Measurements from ENCODE around the gene P2RX3. TPM values are rescaled to one million over a fixed set of nuclear protein-coding genes. Genes with fewer than 3 reads are reported as not detected.
"Not testable (repeated sequence)": the region's sequence is repeated elsewhere in the genome, so short reads cannot be mapped to it uniquely, and the experiment has no call there.

Gene P2RX3
- total RNA-seq, 1 donor from 2014 or later = not detected

DNA sequence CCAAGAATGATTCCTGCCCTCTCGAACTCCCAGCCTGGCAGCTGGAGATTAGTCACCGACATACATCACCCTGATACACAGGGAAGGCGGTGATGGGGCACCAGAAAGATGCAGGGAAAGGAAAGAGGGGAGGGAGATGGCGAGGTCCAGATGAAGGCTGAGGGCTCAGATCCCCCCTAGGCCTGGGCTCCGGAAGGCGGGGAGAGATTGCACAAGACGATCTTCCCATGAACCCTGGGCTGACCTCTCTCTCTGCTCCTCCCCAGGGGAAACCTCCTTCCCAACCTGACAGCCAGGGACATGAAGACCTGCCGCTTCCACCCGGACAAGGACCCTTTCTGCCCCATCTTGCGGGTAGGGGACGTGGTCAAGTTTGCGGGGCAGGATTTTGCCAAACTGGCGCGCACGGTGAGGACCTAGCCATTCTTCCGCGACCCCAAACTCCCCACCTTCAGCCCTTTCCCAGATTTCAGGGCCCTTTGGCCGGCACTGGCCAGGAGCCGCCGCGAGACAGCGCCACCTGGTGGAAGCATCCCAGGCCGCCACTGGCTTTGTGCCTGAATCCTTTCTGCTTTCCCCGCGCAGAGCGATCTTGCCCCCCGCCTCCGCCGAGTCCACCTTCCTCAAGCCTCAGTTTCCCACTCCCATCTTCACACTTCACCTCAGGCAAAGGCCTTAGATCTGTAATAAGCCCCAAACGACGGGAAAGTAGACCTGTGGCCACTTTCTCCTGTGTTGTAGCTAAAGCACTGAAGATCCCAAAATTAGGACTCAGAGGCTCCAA is 11.5 kb downstream of the P2RX3 start:
- peak; percentile 71 for DNase-seq

DNA sequence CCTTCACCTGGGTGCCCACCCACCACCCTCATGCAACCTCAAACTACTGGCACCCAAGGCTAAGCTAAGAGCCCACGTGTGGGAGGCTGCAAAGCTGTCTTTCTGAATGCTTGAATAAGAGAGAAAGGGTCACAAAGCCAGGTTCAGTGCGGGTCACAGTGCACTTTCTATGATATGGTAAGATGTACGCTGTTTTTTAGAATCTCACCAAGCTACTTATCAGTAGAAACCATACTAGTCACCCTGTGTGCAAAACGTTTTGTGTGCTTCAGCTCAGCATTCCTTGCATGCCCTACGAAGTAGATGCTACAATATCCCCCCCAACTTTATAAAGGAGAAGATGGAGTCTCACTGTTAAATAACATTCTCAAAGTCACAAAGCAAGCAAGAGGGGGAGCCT is 14.9 kb downstream of the P2RX3 start:
- DNase-seq = no peak

DNA sequence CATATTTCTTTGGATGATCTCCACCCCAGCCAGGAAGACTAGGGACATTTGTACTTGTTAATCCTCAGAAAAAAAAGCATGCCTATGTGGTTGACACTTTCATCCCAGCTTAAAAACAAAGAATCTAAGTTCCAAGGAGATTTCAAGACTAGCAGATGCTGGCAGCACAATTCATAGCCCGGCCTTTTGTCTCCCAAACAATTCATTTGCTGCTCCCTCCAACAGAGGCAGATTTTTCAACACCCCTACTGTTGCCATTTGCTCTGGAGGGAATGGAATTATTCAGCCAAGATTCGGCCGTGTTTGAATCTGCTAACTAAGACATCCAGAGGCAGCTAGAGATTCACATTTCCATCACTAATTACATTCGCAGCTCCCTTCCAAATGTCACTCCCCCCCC is 15.3 kb downstream of the P2RX3 start:
- DNase-seq = no peak

DNA sequence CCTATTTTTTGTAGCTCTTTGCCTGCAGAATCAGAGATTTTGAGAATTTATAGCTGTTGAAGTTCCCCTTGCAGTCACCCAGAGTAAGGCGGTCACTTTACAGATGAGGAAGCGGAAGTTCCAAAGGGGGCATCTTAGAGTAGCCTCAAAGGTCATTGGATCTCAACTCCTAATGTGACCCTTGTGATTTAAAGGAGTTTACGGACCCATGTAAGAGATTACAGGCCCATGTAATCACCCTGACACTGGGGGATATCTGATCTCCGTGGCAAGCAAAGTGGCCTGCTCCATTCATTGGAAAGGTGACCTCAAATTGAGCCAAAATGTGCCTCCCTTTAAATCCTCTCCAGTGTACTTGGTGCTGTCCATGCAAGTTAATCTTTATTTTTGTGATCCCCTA is 15.7 kb downstream of the P2RX3 start:
- DNase-seq = no peak

DNA sequence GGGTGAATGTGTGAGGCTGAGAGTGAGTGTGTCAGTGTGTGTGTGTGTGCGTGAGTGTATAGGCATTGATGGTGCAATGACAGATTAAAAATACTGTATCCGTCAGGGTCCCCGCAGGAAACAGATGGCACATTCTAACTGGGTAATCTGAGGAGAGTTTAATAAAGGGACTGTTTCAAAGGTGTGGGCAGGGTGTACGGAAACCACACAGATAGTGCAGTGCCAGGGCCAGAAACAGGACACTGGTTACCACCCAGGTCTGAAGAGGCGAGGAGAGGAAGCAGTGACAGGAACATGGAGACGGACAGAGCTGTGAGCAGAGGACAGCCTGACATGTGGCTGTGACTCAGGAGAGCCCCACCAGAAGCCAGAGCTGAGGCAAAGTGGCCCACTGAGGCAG is 16.5 kb downstream of the P2RX3 start:
- no peak for DNase-seq

DNA sequence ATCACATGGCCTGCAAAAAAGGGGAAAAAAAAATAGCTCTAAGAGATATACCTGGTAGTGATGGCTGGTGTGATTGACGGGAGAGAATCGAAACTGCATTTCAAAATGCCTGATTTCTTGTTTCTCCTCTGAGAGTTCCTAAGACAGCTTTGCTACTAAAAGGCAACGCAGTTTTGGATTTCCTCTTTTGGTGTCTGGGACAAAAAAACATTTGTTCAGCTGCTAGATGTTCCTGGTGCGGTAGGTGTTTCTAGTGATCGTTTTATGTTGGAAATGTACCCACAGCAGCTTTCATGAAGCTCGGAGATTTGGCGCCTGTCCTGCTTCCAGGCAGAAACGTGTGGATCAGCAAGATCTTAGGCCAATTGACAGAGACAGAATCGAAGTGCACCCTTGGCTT is 18.1 kb downstream of the P2RX3 start:
- no peak for DNase-seq

DNA sequence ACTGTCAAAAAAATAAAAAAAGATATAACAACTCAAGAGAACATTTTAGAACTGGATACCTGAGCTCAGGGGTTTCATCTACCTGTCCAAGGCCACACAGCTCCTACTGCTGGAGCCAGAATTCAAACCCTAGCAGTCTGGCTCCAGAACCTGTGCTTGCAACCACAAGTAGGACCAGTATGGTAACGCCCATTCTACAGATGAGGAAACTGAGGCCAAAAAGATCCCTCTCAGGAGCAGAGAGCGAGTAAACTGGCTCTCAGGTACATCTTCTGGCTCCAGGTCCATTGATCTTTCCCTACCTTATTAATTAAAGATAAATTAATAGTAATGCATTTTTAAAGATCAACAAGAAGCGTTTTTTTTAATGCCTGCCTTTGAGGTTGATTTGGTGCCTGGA is 19.2 kb downstream of the P2RX3 start:
- no peak for DNase-seq

DNA sequence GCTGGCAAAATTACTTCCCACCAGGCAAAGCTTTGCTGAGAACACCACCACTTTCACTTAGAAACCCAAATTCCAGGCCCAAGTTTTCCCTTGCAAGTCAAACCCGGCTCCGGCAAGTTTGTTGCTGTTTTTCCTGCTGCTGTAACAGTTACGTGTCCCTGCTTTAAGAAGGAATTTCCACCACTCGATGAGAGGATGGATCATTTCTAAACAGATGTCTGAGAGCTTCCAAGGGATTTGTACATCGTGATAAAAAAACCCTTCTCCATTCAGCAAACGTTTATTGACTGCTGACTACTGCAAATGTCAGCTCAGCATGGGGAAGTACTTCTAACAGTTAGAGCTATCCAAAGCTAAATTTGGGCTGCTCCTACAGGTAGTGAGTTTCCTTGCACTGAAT is 19.7 kb downstream of the P2RX3 start:
- DNase-seq = peak; percentile 47

DNA sequence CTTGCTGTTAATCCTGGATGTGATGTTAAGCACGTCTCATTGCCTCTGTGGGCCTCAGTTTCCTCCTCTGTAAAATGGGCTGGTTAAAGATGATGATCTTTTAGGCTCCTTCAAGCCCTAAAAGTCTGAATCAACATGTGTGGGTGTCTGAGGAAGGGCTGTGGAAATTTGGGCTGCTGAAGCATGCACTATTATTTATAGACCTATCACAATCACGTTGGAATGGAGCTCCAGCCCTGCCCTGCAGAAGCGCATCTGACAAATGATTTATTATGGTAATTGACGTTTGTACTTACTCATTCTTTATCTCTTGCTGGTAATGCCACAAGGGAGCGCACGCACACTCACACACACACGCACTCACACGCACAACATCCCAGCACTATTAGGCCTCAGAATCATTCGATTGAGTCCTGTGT is 20.4 kb downstream of the P2RX3 start:
- DNase-seq = peak; percentile 36

DNA sequence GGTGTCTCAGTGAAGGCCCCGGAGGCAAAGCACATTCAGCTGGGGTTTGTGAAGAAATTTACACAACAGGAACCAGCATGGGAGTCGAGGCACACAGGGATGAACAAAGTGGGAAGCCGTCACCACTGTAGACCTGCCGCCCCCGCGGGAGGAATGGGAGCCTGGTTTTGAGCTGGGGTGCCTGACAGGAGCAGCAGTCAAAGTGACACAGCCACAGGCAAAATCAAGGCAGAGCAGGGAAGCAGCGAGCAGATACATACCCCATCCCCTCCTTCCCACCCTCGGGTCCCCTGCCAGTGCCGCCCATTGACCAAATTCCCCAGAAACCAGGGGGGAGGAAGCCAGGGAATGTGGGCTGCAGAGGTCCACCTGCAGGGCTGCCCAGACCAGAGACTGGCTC is 20.8 kb downstream of the P2RX3 start:
- DNase-seq = no peak

DNA sequence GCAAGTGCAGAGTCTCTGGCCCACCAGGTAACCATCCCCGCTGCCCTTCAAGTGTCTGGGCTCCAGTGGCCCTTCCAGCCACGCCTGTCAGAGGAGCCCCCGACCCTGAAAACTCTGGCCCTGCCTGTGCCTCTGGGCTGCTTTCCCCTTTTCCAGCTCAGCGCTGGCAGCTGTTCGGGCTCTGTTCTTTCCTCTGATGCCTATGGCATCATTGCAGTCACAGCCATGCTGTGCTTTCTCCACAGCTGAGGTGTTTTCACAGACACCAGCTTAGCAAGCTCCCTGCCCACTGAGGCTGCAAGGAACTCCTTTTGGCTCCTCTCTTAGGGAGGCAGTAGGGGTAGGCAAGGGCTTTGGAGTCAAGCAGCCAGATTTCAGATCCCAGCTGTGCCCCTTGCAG is 21.2 kb downstream of the P2RX3 start:
- no peak for DNase-seq

DNA sequence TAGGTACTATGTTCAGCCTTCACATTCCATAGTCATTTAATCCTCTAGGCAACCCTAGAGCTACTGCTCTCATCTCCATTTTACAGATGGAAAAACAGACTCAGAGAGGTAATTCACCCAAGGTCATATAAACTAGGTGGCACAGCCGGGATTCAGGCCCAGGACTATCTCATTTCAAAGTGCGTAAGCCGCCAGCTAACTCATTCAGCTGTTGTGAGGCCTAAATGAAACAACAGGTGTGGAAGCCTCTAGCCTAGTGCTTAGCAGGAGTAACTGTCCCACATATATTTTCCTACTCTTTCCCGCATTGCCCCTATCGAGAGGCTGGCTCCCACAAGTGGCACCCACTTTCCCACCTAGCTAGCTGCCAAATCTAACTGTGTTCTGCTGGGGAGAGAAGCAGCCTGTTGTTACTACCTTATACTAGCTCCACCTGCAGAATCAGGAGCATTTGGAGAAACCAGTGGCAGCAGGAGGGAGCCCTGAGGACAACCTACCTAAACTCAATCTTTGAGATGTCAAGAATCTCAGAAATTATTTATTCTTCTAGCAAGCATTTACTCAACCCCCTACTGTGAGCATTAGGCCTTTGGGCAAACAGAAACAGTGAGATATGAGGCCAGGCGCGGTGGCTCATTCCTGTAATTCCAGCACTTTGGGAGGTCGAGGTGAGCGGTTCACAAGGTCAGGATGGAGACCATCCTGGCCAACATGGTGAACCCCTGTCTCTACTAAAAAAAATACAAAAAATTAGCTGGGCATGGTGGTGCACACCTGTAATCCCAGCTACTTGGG is 21.9 kb downstream of the P2RX3 start:
- DNase-seq = peak; percentile 81

DNA sequence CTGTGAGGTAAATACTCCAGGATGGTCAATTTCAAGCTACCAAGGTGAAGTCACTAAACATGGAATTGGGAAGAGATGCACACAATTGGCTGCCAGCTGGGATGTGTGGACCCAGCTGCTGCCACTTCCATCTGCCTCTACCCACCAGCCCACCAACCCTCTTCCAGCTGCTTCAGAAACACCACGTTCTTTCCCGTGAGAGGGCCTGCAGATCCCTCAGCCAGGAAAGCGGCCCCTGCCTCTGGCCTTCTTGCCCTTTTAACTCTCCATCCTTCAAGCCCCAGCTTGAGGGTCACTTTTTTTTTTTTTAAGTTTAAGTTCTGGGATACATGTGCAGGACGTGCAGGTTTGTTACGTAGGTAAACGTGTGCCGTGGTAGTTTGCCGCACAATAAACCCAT is 22.8 kb downstream of the P2RX3 start:
- no peak for DNase-seq

DNA sequence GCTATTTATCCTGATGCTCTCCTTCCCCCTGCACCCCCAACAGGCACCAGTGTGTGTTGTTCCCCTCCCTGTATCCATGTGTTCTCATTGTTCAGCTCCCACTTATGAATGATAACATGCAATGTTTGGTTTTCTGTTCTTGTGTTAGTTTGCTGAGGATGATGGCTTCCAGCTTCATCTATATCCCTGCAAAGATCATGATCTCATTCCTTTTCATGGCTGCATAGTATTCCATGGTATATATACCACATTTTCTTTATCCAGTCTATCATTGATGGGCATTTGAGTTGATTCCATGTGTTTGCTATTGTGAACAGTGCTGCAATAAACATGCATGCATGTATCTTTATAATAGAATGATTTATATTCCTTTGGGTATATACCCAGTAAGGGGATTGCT is 23.3 kb downstream of the P2RX3 start:
- not testable (repeated sequence) for DNase-seq

DNA sequence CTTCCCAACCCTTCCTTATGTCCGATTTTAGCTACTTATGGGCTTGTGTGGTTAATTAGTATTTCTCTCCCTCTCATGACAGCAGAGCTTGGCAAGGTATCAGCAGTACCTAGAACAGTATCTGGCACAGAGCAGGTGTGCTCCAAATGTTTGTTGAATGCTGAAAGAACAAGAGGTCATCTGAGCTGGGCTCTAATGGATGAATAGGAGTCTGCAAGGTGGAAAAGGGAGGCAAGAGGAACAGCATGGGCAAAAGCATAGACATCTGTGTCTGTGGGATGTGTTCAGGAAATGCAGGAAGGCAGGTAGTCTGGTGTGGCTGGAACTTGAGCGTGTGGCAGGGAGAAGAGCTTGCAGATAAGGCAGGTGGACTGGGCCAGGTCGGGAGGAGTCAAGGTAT is 23.8 kb downstream of the P2RX3 start:
- DNase-seq = no peak

DNA sequence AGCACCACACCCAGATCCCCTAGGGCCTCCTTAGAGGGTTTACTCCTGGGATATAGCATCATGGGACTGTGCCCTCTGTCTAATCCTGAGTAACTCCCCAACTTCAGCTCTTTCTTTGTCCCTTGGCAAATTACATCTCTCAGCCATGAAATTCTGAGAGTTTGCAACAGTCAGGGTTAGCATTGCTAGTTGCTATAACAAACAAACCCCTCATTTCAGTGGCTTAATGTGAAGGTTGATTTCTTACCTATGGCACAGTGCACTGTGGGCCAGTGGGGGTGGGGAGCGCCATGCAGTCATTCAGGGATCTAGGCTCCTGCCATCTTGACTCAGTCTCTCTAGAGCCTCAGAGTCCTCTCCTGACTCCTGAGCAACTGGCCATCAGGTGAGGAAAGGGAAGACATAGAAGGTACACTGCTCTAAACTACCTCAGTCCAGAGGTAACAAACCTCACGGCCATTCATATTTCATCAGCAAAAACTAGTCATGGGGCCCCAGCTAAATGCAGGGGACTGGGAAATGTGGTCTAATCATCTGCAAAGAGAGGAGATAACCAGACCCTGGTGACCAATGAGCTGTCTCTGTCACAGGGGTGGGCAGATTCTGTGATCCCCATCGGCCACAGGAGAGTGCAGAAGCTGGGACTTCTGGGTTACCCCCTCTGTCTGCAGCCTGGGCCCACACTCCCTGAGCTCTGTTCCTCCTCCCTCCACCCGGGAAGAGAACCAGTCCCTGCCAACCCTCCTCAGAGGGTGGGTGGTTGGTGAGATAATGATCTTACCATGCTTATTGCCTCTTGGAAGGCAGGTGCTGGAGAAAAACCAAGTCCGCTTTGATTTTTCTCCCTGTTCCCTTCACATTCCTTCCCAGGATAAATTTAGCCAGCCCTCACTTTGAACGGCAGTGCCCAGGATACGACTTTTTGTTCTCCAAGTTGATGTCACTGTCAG is 25.3 kb downstream of the P2RX3 start:
- DNase-seq = no peak

DNA sequence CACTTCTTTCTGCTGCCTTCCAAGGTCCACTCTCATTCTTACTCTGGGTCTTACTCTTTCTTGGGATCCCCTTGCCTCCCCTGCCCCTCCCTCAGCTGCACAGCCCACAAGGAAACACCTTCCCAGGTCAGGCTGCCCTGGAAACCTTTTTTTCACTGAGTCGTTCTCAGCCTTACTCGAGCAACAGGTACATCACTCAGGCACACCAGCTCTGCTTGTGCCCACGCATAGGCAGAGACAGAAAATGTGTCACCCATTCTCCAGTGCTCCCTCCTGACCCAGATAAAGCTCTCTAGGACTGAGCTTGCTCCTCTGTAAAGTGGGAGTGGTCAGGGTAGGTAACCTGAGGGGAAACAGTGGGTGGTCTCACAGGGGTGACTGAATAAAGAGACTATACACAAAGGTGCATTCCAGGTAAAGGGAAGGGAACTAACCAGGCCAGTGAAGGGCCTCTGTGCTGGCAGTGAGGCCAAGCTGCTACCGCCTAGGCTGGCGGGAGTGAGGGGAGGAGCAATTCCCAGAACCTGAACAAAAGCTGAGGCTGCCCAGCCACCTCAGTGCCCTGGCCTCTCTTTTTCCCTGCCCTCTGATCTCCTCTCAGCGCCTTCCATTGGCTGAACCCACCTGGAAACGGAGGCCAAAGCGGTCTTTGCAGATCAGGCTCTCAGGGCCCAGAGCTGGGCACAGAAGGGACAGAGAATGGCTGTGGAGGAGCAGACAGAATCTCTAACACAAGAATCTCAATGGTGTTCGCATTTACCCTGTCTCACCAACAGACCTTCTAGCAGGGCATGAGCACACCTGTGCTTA is 26.9 kb downstream of the P2RX3 start:
- DNase-seq = no peak

DNA sequence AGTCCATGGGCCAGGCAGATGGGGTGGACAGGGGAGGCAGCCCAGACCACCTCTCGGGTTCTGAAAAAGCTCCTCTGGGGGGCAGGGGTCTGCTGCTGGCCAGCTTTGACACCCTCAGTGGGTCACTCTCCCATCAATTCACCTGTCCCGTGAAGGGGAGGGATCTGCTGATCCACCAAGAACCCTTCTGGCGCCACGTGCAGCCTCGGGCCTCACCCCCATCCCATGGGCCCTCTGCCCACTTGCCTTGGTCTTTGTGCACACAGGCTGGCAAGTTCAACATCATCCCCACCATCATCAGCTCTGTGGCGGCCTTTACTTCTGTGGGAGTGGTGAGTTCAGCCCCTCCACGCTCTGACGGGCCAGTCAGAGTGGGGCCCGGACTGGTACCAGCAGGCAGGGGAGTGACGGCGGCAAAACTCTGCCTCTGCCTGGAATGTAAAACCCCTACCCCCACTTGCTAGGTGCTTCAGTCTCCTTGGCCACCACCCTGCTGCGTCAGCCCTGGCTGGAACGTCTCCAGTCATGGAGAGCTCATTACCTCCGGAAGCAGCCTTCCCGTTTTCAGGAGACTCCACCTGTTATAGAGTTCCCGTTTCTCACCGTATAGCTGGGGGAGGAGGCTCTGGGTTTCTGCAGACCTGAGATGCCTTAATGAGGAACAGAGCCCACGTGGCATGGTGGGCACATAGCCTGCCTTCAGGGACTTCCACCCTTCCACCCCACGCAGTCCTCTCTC is 30.1 kb downstream of the P2RX3 start:
- DNase-seq = no peak

DNA sequence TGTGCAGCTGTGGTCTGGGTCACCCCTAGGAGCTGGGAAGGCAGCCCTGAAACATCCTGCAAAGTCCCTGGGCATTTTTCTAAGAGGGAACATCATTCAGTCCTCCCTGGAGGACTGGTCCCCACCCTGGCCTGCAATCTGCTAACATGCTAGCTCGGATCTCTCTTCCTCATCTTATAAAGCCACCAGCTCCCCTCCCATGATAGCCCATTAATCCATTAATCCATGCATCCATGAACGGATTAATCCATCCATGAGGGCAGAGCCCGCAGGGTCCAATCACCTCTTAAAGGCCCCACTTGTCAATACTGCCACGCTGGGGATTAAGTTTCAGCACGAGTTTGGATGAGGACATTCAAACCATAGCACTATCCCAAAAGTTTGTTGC is 30.7 kb downstream of the P2RX3 start:
- DNase-seq = no peak

DNA sequence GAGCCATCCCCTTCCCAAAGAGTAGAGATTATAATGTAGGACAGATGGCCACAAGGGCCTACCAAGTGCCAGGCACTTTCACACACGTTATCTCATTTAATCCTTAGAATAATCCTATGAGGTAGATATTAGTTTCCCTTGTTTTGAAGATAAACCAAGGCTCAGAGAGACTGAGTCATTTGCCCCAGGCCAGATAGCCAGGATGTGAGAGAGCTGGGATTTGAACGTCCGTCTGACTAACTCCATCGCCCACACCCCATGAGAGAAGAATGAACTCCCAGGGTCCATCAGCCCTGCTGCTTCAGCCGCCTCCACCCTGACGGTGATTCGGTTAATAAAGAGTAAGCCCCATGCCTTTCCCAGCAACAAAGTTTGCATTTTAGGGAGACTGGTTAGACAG is 32.1 kb downstream of the P2RX3 start:
- no peak for DNase-seq

DNA sequence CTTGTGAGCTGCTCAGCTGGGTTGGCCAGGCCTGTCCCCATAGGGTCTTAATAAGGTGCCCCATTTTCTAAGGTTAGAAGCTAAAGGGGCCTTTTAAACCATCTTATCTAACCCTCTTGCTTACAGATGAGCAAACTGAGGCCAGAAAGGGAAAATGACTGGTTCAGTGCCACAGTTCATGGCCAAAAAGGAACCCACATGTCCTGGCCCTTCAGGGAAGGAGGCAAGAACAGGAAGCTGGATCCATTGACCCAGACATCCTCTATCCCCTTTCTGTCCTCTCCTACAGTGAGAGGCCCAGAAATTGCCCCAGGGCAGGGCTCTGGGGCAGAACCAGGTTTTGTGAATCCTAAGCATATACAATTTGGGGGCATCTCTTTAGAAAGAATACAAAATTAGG is 32.8 kb downstream of the P2RX3 start:
- no peak for DNase-seq
